ENCODE results near the gene NEK6.

DNA sequence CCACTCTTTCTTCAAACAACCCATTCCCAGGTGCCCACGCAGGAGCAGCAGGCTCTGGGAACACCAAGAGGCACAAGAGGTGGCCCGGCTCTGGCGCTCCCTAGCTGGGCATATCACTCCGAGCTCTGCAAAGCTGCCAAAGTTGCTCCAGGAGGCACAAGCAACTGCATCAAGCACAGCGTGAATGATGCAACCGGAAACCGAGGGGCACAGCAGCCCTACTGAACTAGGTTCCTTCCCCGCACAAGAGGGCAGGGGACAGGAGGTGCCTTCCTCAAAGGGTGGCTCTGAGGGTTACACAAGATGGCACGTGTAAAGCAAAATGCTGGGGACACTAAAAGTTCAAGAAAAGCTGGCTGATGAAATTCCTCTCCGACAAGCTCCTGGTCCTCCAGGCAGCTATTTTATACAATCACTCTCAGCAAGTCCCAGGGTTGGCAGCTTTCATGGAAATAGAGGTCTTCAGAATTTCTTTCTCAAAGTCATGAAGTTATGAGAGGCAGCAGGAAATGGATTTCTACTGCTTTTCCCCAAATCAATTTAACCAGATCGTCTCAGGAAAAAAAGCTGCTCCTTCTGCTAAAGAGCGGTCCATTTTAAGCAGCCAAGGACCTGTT is 134.6 kb downstream of the NEK6 start:
- TF ChIP-seq EZH2 (IDR thresholded peaks at IDR 0.05; ENCODE audit: borderline replicate concordance): no peak
- TF ChIP-seq, protein P1, sequence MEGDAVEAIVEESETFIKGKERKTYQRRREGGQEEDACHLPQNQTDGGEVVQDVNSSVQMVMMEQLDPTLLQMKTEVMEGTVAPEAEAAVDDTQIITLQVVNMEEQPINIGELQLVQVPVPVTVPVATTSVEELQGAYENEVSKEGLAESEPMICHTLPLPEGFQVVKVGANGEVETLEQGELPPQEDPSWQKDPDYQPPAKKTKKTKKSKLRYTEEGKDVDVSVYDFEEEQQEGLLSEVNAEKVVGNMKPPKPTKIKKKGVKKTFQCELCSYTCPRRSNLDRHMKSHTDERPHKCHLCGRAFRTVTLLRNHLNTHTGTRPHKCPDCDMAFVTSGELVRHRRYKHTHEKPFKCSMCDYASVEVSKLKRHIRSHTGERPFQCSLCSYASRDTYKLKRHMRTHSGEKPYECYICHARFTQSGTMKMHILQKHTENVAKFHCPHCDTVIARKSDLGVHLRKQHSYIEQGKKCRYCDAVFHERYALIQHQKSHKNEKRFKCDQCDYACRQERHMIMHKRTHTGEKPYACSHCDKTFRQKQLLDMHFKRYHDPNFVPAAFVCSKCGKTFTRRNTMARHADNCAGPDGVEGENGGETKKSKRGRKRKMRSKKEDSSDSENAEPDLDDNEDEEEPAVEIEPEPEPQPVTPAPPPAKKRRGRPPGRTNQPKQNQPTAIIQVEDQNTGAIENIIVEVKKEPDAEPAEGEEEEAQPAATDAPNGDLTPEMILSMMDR (IDR thresholded peaks at IDR 0.05; ENCODE audit: poor library complexity): no peak

All from hepatocyte (in vitro differentiated cells).